SK-N-SH (cell line): ENCODE results near the gene THEM4. TPM values are rescaled to one million over a fixed set of nuclear protein-coding genes. Genes with fewer than 3 reads are reported as not detected.

Experiments used
- CTCF ChIA-PET: fragments of 300-600, 350-600 bp; formaldehyde crosslinking; extraction: SDS; loops from one replicate; lab custom pipeline; 2021; lab: Yijun Ruan, JAX
- POLR2A ChIA-PET: fragments of 350-600 bp; sonication (Branson Sonifier 250); formaldehyde crosslinking; extraction: SDS; loops from one replicate; lab custom pipeline; 2020; ENCODE audit warnings: antibody characterized with exemption, inconsistent platforms; lab: Yijun Ruan, JAX
- DNase-seq: peaks from one replicate; pipeline ENCODE4 v3.0.0; 2012
- H2AFZ ChIP-seq: fragments of 200-600 bp; sonication (generic); 2 replicates; pipeline ENCODE4 v1.8.1; 2016; ENCODE audit warnings: antibody characterized with exemption, mild to moderate bottlenecking, low read depth
- H3F3A ChIP-seq: fragments of 200-600 bp; sonication (generic); replicated peaks from 2 replicates; pipeline ENCODE3; 2016; ENCODE audit warnings: antibody characterized with exemption, mild to moderate bottlenecking; ENCODE audit not compliant: insufficient read depth
- H3K27ac ChIP-seq, 2 experiments: fragments of 200-500 bp in 1 of 2; fragments of 200-600 bp in 1 of 2; sonication (Bioruptor generic) in 1 of 2; sonication (generic), shearing (Covaris generic) in 1 of 2; 2 replicates each; pipeline versions ENCODE4 v1.5.1 to v1.6.1; 2014 to 2016; ENCODE audit warnings: low read depth in 2 of 2, inconsistent platforms in 1 of 2, low read length in 1 of 2, mild to moderate bottlenecking in 1 of 2, mixed read lengths in 1 of 2
- H3K27me3 ChIP-seq: fragments of 200-600 bp; sonication (generic), shearing (Covaris generic); 2 replicates; pipeline ENCODE4 v1.6.1; 2016; ENCODE audit warnings: mixed run types; ENCODE audit not compliant: insufficient read depth
- H3K36me3 ChIP-seq, 2 experiments: fragments of 200-500 bp in 1 of 2; fragments of 200-600 bp in 1 of 2; sonication (Bioruptor generic) in 1 of 2; sonication (generic) in 1 of 2; replicated peaks in 1 of 2; 2 replicates each; pipeline versions ENCODE3 to v1.5.1; 2014 to 2016; ENCODE audit warnings: low read length in 1 of 2, mild to moderate bottlenecking in 1 of 2; ENCODE audit not compliant: insufficient read depth in 2 of 2, control insufficient read depth in 1 of 2
- H3K4me1 ChIP-seq, 2 experiments: fragments of 200-500 bp in 1 of 2; fragments of 200-600 bp in 1 of 2; sonication (Bioruptor generic) in 1 of 2; sonication (generic), shearing (Covaris generic) in 1 of 2; 2 replicates each; pipeline versions ENCODE4 v1.5.1 to v1.6.1; 2014 to 2016; ENCODE audit warnings: low read depth in 1 of 2, low read length in 1 of 2, mixed run types in 1 of 2; ENCODE audit not compliant: insufficient read depth in 2 of 2, control insufficient read depth in 1 of 2
- H3K4me2 ChIP-seq: fragments of 200-600 bp; sonication (generic), shearing (Covaris generic); 2 replicates; pipeline ENCODE4 v1.6.1; 2017; ENCODE audit warnings: mixed run types
- H3K4me3 ChIP-seq, 2 experiments: fragments of 200-500 bp in 1 of 2; fragments of 200-600 bp in 1 of 2; sonication (Bioruptor generic) in 1 of 2; sonication (generic), shearing (Covaris generic) in 1 of 2; 2 replicates each; pipeline versions ENCODE4 v1.5.1 to v1.8.1; 2014 to 2016; ENCODE audit warnings: low read depth in 2 of 2, inconsistent platforms in 1 of 2, low read length in 1 of 2, mild to moderate bottlenecking in 1 of 2, mixed read lengths in 1 of 2, moderate library complexity in 1 of 2
- H3K79me2 ChIP-seq: fragments of 200-600 bp; sonication (generic); 2 replicates; pipeline ENCODE4 v1.8.1; 2017; ENCODE audit warnings: mild to moderate bottlenecking; ENCODE audit not compliant: insufficient read depth
- H3K9ac ChIP-seq: fragments of 200-600 bp; sonication (generic); 2 replicates; pipeline ENCODE4 v1.6.1; 2017; ENCODE audit warnings: mixed run types
- H3K9me2 ChIP-seq: fragments of 200-600 bp; sonication (generic); 2 replicates; pipeline ENCODE4 v1.6.1; 2017; ENCODE audit warnings: mixed run types
- H3K9me3 ChIP-seq: fragments of 200-600 bp; sonication (generic); 2 replicates; pipeline ENCODE4 v1.6.1; 2017; ENCODE audit warnings: mixed run types, mild to moderate bottlenecking, moderate library complexity
- H4K20me1 ChIP-seq: fragments of 200-600 bp; sonication (generic); 2 replicates; pipeline ENCODE4 v1.6.1; 2017; ENCODE audit warnings: mild to moderate bottlenecking, mixed run types; ENCODE audit not compliant: insufficient read depth
- CHD2 ChIP-seq: fragments of 150-350 bp; IDR thresholded peaks from 2 replicates; pipeline ENCODE4 v1.6.1; 2018; ENCODE audit warnings: low read length; ENCODE audit not compliant: partially characterized antibody
- EP300 ChIP-seq, 2 experiments: IDR thresholded peaks; 2 replicates each; pipeline versions ENCODE4 v1.4.0 to v1.6.1; 2012; ENCODE audit warnings: borderline replicate concordance in 1 of 2, low read depth in 1 of 2, low read length in 1 of 2
- FOXJ3 ChIP-seq: sonication (generic); formaldehyde crosslinking; IDR thresholded peaks from 2 replicates; pipeline ENCODE4 v1.5.1; 2020; ENCODE audit warnings: mild to moderate bottlenecking, missing genetic modification reagents
- FOXM1 ChIP-seq: IDR thresholded peaks from 2 replicates; pipeline ENCODE4 v1.4.0; 2012; ENCODE audit warnings: low read depth, mild to moderate bottlenecking
- GABPA ChIP-seq: IDR thresholded peaks from 2 replicates; pipeline ENCODE4 v1.4.0; 2012; ENCODE audit warnings: low read depth, mild to moderate bottlenecking
- GATA2 ChIP-seq: sonication (generic); formaldehyde crosslinking; IDR thresholded peaks from 2 replicates; pipeline ENCODE4 v1.5.0; 2020; ENCODE audit warnings: mild to moderate bottlenecking, missing genetic modification reagents
- IRF3 ChIP-seq: fragments of 150-350 bp; IDR thresholded peaks from 2 replicates; pipeline ENCODE4 v1.6.1; 2016; ENCODE audit warnings: mild to moderate bottlenecking, low read depth, low read length
- JUND ChIP-seq: IDR thresholded peaks from 2 replicates; pipeline ENCODE4 v1.4.0; 2012
- MAX ChIP-seq: IDR thresholded peaks from 2 replicates; pipeline ENCODE4 v1.4.0; 2012; ENCODE audit warnings: low read depth
- MEF2A ChIP-seq: IDR thresholded peaks from 2 replicates; pipeline ENCODE4 v1.4.0; 2012; ENCODE audit warnings: low read depth, borderline replicate concordance
- MXI1 ChIP-seq: IDR thresholded peaks from 2 replicates; pipeline ENCODE4 v1.6.1; 2012; ENCODE audit warnings: mild to moderate bottlenecking, low read depth, low read length, improper control_type of control experiment
- NFIC ChIP-seq: IDR thresholded peaks from 2 replicates; pipeline ENCODE4 v1.4.0; 2012; ENCODE audit warnings: borderline replicate concordance
- NRF1 ChIP-seq: IDR thresholded peaks from 2 replicates; pipeline ENCODE4 v1.6.1; 2012; ENCODE audit warnings: low read depth, mild to moderate bottlenecking, low read length
- RFX5 ChIP-seq: IDR thresholded peaks from 2 replicates; pipeline ENCODE4 v1.6.1; 2012; ENCODE audit warnings: mild to moderate bottlenecking, improper control_type of control experiment, low read length
- SIN3A ChIP-seq: IDR thresholded peaks from 2 replicates; pipeline ENCODE4 v1.6.1; 2012; ENCODE audit warnings: low read depth, mild to moderate bottlenecking, low read length, moderate library complexity, borderline replicate concordance
- USF2 ChIP-seq: fragments of 150-350 bp; IDR thresholded peaks from 2 replicates; pipeline ENCODE4 v1.6.1; 2017; ENCODE audit warnings: antibody characterized with exemption, low read length, low read depth, borderline replicate concordance
- YY1 ChIP-seq: IDR thresholded peaks from 2 replicates; pipeline ENCODE4 v1.4.0; 2012; ENCODE audit warnings: low read depth, mild to moderate bottlenecking
- WGBS: methylation state at CpG from one replicate; pipeline ENCODE4 v1.1.6; 2017; ENCODE audit warnings: low lambda C conversion rate; 5-methylcytosine and 5-hydroxymethylcytosine counted together
- polyA plus RNA-seq, 3 experiments: library from polyadenylated mRNA; depleted of rRNA; stranded (reverse); fragments of >200 nt; gene quantifications; 2 replicates each; pipeline ENCODE4 v1.2.3, GENCODE V29; 2012
- TF ChIP-seq, protein P1 (sequence below): IDR thresholded peaks from 2 replicates; pipeline ENCODE4; 2012
- TF ChIP-seq, protein P2 (sequence below): IDR thresholded peaks from 2 replicates; pipeline ENCODE4 v1.4.0; 2012; ENCODE audit warnings: low read depth, borderline replicate concordance

THEM4 gene
- polyA plus RNA-seq, 1 of the 3 experiments (the other 2 are of a cell fraction), result 10.1 TPM

DNA sequence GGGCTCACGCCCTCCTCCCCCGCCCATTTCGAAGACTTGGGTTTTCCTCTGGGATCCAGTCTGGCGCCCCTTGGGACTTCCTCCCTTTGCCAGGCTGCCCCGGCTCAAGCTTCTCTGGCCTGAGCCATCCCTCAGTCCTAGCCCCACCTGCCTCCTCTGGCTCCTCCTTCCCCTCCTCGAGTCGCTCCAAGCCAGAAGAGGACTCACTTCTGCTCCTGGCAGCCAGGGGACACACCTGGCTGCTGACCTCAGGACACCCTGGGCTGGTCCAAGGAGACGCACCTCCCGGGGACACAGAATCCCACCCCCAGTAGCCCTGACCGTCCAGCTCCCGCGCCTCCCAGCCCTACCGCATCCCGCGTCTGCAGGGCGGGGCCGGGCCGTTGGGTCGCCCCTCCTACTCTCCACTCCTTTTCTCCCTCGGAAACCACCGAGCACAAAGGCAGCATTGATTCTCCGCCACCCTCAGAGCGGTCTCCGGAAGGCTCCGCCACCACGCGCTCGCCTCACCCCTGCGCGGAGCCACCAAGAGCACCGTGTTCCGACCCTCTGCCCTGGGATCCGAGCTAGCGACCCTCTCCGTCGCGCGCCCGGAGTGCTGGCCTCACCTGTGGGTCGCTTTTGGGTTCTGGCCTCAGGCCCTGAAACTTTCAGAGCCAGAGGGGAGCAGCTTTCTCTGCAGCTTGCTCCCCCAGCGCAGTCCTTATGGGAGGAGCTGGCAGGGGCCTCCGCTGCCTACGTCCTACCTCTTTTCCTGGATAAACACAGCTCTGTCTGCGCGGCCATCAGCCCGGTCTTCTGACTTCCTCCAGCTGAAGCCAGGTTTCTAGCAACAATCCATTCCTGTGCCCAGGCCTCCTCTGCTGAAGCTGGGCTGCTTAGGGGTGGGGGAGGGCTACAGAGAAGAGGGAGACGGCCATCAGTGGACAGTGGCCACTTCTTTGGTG lies 69.6 kb downstream of the THEM4 start, which contains the start of gene C2CD4D:
C2CD4D (minus strand) TSS at position 364 of the 947 bp plus-strand sequence. CDS start 831 bp downstream, outside the sequence.
- CTCF ChIA-PET, result interaction anchor here (0.9 to 2.5 kb wide), 4 partner anchors 10 to 246 kb away, joined by 3 to 7 read pairs (median 5); partner anchors contain the start of gene CELF3
- Histone ChIP-seq H3K27ac (no peak within 1 kb of the TSS; a peak in 1 of 4 replicates), H3K79me2 (no peaks in the 10 kb centered on the region), H3K9ac (no peak within 1 kb of the TSS), H3K4me2 (no peak within 1 kb of the TSS), H3K4me1 (peaks cover 0 to 8% of the 10 kb centered on the region in 2 experiments; a peak in 1 of 4 replicates), H3F3A (no peaks in the 10 kb centered on the region), H3K9me2 (no peaks in the 10 kb centered on the region), H4K20me1 (no peaks in the 10 kb centered on the region)
- POLR2A ChIA-PET, result no interaction called here
- TF ChIP-seq MEF2A (no peak), CHD2 (no peak), MAX (no peak), SIN3A (no peak), MXI1 (no peak), FOXM1 (no peak), JUND (no peak), IRF3 (no peak), GABPA (no peak), NRF1 (no peak)
- TF ChIP-seq, protein P1, sequence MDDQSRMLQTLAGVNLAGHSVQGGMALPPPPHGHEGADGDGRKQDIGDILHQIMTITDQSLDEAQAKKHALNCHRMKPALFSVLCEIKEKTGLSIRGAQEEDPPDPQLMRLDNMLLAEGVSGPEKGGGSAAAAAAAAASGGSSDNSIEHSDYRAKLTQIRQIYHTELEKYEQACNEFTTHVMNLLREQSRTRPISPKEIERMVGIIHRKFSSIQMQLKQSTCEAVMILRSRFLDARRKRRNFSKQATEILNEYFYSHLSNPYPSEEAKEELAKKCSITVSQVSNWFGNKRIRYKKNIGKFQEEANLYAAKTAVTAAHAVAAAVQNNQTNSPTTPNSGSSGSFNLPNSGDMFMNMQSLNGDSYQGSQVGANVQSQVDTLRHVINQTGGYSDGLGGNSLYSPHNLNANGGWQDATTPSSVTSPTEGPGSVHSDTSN, result no peak
- TF ChIP-seq, all 33 proteins: peak for 0
- DNase-seq, result no peak
- Histone ChIP-seq H3K27me3 (no peaks in the 10 kb centered on the region), H3K9me3 (no peaks in the 10 kb centered on the region), H3K4me3 (no peak within 1 kb of the TSS), H3K36me3 (no peaks in the 10 kb centered on the region), H2AFZ (no peak within 1 kb of the TSS)
- 88% methylated on average over 45 of the region's 47 CpGs for WGBS

DNA sequence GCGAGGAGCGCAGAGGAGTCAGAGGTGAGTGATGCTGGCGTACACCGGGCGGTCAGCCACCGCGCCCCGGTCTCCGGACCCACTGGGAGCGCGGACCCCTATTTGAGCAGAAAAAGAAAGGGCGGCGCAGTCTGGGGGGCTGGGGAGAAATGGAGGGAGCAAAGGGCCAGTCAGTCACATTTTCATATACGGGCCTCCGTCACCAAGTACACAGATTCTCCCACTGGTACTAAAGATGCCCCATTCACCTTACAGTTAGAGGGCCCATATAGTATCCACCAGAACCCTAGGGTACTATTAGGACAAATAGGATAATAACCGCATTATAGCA lies 70.3 kb downstream of the THEM4 start:
- H3K79me2 ChIP-seq, result no peaks in the 10 kb centered on the region
- H3F3A ChIP-seq, result no peaks in the 10 kb centered on the region
- no peaks in the 10 kb centered on the region for H3K27me3 ChIP-seq
- no peak overlapping the region for H3K9ac ChIP-seq
- TF ChIP-seq JUND, result no peak
- no peak for TF ChIP-seq FOXJ3 (CRISPR knock-in tag)
- TF ChIP-seq GATA2 (CRISPR knock-in tag), result no peak
- TF ChIP-seq, protein P2, sequence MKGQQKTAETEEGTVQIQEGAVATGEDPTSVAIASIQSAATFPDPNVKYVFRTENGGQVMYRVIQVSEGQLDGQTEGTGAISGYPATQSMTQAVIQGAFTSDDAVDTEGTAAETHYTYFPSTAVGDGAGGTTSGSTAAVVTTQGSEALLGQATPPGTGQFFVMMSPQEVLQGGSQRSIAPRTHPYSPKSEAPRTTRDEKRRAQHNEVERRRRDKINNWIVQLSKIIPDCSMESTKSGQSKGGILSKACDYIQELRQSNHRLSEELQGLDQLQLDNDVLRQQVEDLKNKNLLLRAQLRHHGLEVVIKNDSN, result no peak
- TF ChIP-seq CHD2, result no peak
- TF ChIP-seq SIN3A, result no peak
- no peak for TF ChIP-seq RFX5
- TF ChIP-seq USF2, result no peak
- TF ChIP-seq IRF3, result no peak
- TF ChIP-seq EP300 (IDR thresholded peaks at IDR 0.05; ENCODE audit: borderline replicate concordance in 1 of 2, low read depth in 1 of 2, low read length in 1 of 2), result no peak
- TF ChIP-seq YY1, result no peak
- TF ChIP-seq NFIC, result no peak
- H3K9me2 ChIP-seq, result no peaks in the 10 kb centered on the region
- POLR2A ChIA-PET, result no interaction called here
- no peaks in the 10 kb centered on the region for H3K36me3 ChIP-seq
- H3K9me3 ChIP-seq, result no peaks in the 10 kb centered on the region
- H3K4me3 ChIP-seq, result no peak overlapping the region
- H3K4me1 ChIP-seq, result peaks cover 0 to 8% of the 10 kb centered on the region in 2 experiments; a peak in 1 of 4 replicates
- no peak overlapping the region for H3K27ac ChIP-seq
- 92% methylated on average over 15 of the region's 16 CpGs for WGBS
- CTCF ChIA-PET, result interaction anchor here (0.9 to 2.5 kb wide), 2 partner anchors 120 to 245 kb away, joined by 3 to 7 read pairs; no protein-coding TSS in a partner anchor
- DNase-seq, result no peak
- no peaks in the 10 kb centered on the region for H4K20me1 ChIP-seq
- no peak overlapping the region for H3K4me2 ChIP-seq
- H2AFZ ChIP-seq, result no peak overlapping the region
